HG03097 (cell line): Measurements from ENCODE around the gene FHOD3.

Experiments used
- ATAC-seq: cut with Tn5 transposase; IDR thresholded peaks from one replicate; pipeline ENCODE4 v1.9.1; 2021; ENCODE audit not compliant: unreplicated experiment, low FRiP score

FHOD3 gene

GRCh38 chr18:36638224-36638623 is 340.7 kb downstream of the FHOD3 start:
- peak; percentile 91 for ATAC-seq

GRCh38 chr18:36640021-36640952 is 342.8 kb downstream of the FHOD3 start:
- no peak for ATAC-seq

DNA sequence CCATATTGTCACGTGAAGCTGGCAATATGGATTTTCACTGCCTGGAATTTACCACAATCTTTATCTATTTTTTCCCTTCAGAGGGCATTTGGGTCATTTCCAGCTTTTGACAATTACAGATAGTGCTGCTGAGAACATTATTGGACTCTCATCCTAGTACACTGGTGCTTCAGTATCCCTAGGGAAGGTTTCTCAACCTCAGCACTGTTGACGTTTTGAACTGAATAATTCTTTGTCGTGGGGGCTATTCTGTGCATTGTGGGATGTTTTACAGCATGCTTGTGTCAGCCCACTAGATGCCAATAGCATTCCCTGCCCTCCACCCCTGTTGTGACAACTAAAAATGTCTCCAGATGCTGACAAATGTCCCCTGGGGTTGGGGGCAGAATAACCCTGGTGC is 345.5 kb downstream of the FHOD3 start:
- ATAC-seq: no peak

GRCh38 chr18:36648803-36649202 is 351.3 kb downstream of the FHOD3 start:
- no peak for ATAC-seq

DNA sequence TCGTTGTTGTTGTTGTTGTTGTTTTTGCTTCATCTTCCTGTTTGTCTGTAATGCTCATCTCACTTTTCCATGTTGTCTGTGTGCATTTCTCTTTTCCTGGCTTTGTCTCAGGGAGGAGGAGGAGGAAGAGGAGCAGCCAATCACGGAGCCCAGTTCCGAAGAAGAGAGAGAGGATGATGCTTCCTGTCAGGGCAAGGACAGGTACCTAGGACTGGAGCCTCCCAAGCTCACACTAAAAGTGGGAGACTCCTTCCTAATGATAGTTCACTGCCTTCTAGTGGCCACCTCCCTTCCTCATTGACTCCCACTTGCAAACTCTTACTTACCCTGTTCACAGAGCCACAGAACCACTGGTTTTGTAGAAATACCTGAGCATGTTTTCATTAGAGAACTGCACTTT is 351.7 kb downstream of the FHOD3 start:
- no peak for ATAC-seq

DNA sequence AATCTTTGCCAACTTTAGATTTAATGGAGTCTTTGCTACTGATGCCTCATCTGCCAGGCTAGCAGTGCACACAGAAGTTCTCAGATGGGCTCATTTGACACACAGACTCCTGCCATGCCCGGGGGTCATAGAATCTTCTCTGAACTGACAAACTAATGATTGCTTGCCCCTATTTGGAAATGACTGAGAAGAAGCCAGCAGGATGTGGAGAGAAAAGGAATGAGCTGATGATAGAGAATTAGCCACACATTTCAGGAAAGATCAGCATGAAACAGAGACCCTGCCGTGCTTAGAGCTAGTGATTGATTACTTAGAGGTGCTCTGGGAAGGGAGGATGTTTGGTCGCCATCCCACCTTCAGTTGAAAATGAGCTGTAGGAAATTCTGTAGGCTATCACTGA is 352.8 kb downstream of the FHOD3 start:
- ATAC-seq: no peak

DNA sequence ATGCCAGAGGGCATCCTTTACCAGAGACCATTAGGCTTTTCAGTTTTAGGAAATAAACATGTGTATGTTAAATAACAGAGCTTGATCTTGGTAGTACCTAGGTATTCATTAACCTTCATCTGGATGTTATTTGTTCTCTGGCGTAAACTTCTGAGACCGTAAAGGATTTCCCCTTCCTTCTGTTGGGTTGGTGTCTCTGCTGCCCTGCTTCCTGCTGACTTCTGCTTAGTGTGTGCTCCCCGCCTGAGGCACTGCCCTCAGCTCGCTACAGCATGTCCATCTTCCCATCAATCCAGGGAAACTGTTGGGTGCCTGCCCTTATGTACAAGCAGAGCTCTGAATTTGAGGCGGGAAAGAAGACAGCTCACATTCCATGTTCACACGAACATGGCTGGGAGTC is 353.4 kb downstream of the FHOD3 start:
- peak; percentile 55 for ATAC-seq

DNA sequence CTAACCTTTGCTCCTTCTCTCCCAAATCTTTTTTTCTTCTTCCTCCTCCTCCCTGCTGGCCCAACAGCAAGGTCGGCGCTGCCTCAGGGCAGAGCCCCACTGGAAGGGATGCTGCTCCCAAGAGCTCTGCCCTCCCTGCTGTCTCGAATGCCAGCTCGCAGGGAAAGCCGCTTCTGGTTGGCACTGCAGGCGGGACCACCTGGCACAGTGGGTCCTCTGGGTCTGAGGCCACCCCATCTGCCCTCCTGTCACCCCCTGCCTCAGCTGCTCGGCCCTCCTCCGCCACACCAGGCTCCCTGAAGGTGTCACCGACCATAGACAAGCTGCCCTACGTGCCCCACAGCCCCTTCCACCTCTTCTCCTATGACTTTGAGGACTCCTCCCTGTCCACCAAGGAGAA is 355.0 kb downstream of the FHOD3 start:
- no peak for ATAC-seq

DNA sequence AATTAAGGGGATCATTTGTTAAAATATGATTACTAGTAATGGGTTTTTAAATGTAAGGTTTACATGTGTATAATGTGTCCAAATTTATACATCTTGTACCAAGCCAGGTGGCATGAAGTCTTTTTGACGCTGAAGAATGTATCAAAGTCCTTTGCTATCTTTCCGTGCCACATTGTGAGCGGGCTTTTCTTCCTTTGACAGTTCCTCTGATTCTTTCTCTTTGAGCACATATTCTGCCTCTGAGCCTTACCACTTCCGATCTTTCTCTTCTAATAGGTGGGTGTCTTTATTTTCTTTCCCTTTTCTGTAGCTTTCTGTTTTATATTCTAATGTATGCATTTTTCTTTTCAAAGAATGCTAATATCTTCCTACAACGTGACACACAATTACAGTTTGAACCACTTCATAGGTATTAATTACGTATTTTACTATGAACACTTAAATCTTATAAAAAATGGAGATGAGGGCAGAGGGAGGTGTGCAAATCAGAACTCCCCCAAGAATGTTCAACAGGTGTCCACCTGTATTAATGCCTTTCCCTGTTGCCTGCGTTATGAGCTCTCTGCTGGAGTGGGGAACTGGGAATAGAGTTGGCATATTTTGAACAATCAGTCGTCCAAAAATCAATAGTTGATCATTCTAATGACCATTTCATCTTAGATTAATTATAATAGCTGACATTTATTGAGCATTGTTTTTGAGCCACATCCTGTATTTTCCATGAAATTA is 355.8 kb downstream of the FHOD3 start:
- ATAC-seq: no peak

- ATAC-seq: no peak
Observed at GRCh38 chr18:36653870-36654269, 356.4 kb downstream of the FHOD3 start.

- ATAC-seq: no peak
Observed at GRCh38 chr18:36655074-36655473, 357.6 kb downstream of the FHOD3 start.

DNA sequence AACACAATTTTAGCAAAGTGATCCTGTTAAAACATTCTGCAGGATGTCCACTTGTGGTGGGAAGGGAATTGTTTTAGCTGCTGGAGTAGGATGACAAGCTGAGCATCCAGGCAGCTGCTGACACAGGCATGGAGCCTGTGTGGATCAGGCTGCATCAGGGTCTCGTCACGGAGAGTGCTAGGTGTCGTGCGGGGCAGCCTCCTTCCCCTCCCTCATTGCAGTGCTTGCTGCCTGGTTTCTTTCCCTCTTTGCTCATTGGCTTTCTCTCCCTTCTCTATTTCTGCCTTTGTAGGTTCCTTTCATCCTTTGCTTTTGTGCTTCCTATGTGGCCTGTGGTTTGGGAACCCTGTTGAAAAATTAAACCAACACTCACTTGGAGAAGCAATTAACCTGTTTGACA is 358.4 kb downstream of the FHOD3 start:
- ATAC-seq: no peak

DNA sequence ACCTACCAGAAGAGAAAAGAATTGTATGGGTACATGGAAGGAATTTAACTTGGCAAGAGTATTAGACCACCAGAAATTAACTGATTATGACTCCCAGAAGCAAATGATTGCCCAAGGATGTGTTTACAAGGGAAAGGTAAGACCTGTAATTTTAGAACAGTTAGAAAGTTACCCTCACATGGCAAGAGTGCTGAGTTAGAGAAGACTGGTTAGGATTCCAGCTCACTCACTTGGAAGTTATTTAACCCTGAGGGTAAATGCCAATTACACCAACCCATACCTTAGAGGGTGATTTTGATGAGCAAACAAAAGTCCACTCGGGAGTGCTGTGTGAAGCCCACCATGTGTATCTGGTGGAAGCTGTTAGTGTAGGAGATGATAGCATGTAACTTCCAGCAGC is 361.1 kb downstream of the FHOD3 start:
- no peak for ATAC-seq

- no peak for ATAC-seq
Observed at GRCh38 chr18:36660311-36660710, 362.8 kb downstream of the FHOD3 start.

DNA sequence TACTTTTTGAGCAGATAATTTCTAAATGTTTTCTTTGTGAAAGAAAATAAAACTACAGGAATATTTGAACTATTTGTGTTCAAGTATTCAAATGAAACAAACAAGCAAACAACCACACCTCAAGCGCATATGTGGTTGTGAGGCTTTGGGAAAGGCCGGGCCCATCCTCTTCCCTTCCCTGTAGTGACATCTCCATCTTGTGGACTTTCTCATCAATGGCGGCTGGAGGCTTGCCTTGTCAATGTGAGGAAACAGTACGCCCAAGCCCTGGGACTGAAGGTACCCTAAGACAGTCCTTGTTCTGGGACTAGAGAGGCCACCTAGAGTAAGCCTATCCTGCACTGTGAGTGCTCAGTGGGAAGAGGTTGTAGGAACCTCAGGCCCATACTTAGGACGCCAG is 364.5 kb downstream of the FHOD3 start:
- ATAC-seq: no peak

DNA sequence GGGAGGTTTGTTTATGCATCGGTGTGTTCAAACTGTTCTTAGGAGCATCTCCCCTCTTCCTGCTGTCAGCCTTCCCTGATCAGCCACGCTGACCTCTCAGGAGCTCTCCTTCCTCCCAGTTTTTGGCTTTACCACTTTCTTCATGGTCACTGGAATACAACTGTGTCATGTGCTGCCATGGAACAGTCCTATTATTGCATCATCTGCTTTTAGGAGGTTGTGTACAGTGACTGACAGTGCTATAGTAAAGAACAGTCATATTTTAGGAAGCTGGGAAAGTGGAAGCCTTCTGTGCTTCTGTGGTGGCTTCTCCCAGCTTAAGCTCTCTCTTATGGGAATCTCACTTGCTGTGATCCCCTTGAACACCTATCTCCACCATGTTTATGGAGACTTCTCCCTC is 365.8 kb downstream of the FHOD3 start:
- no peak for ATAC-seq

GRCh38 chr18:36665952-36666351 is 368.4 kb downstream of the FHOD3 start:
- no peak for ATAC-seq

- no peak for ATAC-seq
Observed at GRCh38 chr18:36667811-36668210, 370.3 kb downstream of the FHOD3 start.

DNA sequence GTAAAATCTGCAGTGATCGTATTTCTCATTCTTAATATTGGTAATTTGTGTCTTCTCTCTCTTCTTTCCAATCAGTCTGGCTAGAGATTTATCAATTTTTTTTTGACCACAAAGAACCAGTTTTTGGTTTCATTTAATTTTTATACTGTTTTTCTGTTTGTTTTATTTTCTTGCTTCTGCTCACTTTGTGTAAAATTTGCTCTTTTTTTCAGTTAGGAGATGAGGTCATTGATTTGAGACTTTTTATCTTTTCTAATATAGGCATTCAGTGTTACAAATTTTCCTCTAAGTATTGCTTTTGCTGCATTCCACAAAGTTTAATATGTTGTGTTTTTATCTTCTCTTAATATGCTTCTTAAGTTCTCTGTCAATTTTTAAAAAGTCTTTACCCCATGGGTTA is 370.8 kb downstream of the FHOD3 start:
- no peak for ATAC-seq

GRCh38 chr18:36672437-36673344 is 375.2 kb downstream of the FHOD3 start:
- no peak for ATAC-seq

GRCh38 chr18:36673452-36673851 is 375.9 kb downstream of the FHOD3 start:
- no peak for ATAC-seq
